ENCODE measurements around the gene EPN3.

DNA sequence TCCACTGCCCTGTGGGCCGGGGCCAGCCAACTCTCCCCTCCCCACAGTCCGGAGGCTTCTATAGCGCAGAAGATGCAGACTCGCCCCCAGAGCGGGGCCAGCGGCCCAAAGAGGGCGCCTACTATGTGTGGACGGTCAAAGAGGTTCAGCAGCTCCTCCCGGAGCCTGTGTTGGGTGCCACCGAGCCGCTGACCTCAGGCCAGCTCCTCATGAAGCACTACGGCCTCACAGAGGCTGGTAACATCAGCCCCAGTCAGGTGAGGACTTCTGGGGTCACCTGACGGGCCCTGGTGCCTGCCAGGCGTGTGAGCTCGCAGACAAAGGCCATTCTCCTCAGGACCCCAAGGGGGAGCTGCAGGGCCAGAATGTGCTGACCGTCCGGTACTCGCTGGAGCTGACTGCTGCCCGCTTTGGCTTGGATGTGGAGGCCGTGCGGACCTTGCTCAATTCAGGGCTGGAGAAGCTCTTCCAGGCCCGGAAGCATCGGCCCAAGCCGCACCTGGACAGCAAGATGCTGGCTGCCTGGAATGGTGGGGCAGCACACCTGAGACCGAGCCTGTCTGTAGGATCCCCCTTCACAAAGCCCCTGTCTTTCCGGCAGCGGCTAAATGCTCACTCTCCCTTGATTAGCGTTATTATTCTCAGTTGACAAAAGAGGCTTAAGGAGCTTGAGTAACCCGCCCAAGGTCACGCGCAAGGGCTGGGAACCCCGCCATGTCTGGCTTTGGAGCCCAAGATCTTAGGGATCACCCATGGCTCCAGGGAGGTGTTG, 18.3 kb downstream of the EPN3 start:
- TF ChIP-seq POLR2A (IDR thresholded peaks at IDR 0.05), result no peak
- TF ChIP-seq, protein P1, sequence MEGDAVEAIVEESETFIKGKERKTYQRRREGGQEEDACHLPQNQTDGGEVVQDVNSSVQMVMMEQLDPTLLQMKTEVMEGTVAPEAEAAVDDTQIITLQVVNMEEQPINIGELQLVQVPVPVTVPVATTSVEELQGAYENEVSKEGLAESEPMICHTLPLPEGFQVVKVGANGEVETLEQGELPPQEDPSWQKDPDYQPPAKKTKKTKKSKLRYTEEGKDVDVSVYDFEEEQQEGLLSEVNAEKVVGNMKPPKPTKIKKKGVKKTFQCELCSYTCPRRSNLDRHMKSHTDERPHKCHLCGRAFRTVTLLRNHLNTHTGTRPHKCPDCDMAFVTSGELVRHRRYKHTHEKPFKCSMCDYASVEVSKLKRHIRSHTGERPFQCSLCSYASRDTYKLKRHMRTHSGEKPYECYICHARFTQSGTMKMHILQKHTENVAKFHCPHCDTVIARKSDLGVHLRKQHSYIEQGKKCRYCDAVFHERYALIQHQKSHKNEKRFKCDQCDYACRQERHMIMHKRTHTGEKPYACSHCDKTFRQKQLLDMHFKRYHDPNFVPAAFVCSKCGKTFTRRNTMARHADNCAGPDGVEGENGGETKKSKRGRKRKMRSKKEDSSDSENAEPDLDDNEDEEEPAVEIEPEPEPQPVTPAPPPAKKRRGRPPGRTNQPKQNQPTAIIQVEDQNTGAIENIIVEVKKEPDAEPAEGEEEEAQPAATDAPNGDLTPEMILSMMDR (IDR thresholded peaks at IDR 0.05), result peak in 1 of 3 donors; percentile 75

Measured in lower leg skin (tissue), 3 donors.